Kidney epithelial cell (primary cell): ENCODE results near the gene ALDH16A1. TPM values are rescaled to one million over a fixed set of nuclear protein-coding genes. Genes with fewer than 3 reads are reported as not detected.
"Not testable (repeated sequence)": the region's sequence is repeated elsewhere in the genome, so short reads cannot be mapped to it uniquely, and the experiment has no call there.

Source experiments
- DNase-seq: peaks from one replicate; pipeline ENCODE4 v3.0.0-alpha.2; 2010; ENCODE audit warnings: low read depth
- H3K27me3 ChIP-seq: 2 replicates; pipeline ENCODE4 v1.6.0; 2011; ENCODE audit warnings: low read length; ENCODE audit not compliant: control insufficient read depth, insufficient read depth
- H3K36me3 ChIP-seq: 2 replicates; pipeline ENCODE4 v1.5.1; 2011; ENCODE audit warnings: low read length; ENCODE audit not compliant: control insufficient read depth, insufficient read depth
- H3K4me3 ChIP-seq: 2 replicates; pipeline ENCODE4 v1.5.1; 2011; ENCODE audit warnings: low read depth, mild to moderate bottlenecking, control low read depth, low read length
- CTCF ChIP-seq: IDR thresholded peaks from 2 replicates; pipeline ENCODE4 v1.5.1; 2011; ENCODE audit warnings: mild to moderate bottlenecking, moderate library complexity, low read length, control low read depth, inconsistent platforms; ENCODE audit not compliant: insufficient read depth, poor library complexity, severe bottlenecking
- total RNA-seq: library from RNA; depleted of rRNA; stranded (reverse); fragments of >200 nt; gene quantifications from 2 replicates; pipeline ENCODE4 v1.2.3, GENCODE V29; 2015

The ALDH16A1 gene
- total RNA-seq, 1 donor from 2014 or later, result 32.9 TPM

GRCh38 chr19:49441210-49441959 is 11.6 kb upstream of the ALDH16A1 start, which contains the start of gene SLC17A7:
Gene SLC17A7, minus strand, starts transcription at chr19:49441527. Its CDS starts 148 bp downstream, at chr19:49441379.
- no peak for DNase-seq
- no peak within 1 kb of the TSS for H3K4me3 ChIP-seq
- no peaks in the 10 kb centered on the region for H3K36me3 ChIP-seq
- H3K27me3 ChIP-seq, result peaks cover 62% of the 10 kb centered on the region
- no peak for TF ChIP-seq CTCF

- Histone ChIP-seq H3K4me3 (no peak overlapping the region), H3K27me3 (peaks cover 57% of the 10 kb centered on the region), H3K36me3 (no peaks in the 10 kb centered on the region)
- no peak for TF ChIP-seq CTCF
- no peak for DNase-seq
Measured at GRCh38 chr19:49441960-49442350, 11.1 kb upstream of the ALDH16A1 start.

- Histone ChIP-seq H3K4me3 (no peak overlapping the region), H3K27me3 (peaks cover 53% of the 10 kb centered on the region), H3K36me3 (no peaks in the 10 kb centered on the region)
- TF ChIP-seq CTCF, result no peak
- no peak for DNase-seq
Measured at GRCh38 chr19:49442354-49442753, 10.7 kb upstream of the ALDH16A1 start.

GRCh38 chr19:49442771-49443365 is 10.2 kb upstream of the ALDH16A1 start:
- Histone ChIP-seq H3K4me3 (peak overlapping the region; percentile 63), H3K27me3 (peaks cover 47% of the 10 kb centered on the region), H3K36me3 (no peaks in the 10 kb centered on the region)
- DNase-seq, result peak; percentile 29
- no peak for TF ChIP-seq CTCF

GRCh38 chr19:49443366-49444099 is 9.5 kb upstream of the ALDH16A1 start:
- no peaks in the 10 kb centered on the region for H3K36me3 ChIP-seq
- peak; percentile 87 for TF ChIP-seq CTCF
- peak overlapping the region; percentile 63 for H3K4me3 ChIP-seq
- peaks cover 41% of the 10 kb centered on the region for H3K27me3 ChIP-seq
- peak; percentile 71 for DNase-seq

- H3K4me3 ChIP-seq, H3K36me3 ChIP-seq, DNase-seq: not testable (repeated sequence)
- peaks cover 35% of the 10 kb centered on the region for H3K27me3 ChIP-seq
Measured at GRCh38 chr19:49444100-49444700, 8.8 kb upstream of the ALDH16A1 start.
